Measurements from ENCODE around the gene RPL11. TPM values are rescaled to one million over a fixed set of nuclear protein-coding genes. Genes with fewer than 3 reads are reported as not detected.

The RPL11 gene
- total RNA-seq, 1 donor from 2014 or later: 2,503 TPM

- Histone ChIP-seq H3K27me3 (no peaks in the 10 kb centered on the region), H3K9me3 (ENCODE audit: low read depth) (no peaks in the 10 kb centered on the region), H3K36me3 (no peaks in the 10 kb centered on the region), H2AFZ (replicated peaks) (peak overlapping the region; percentile 95), H4K20me1 (ENCODE audit: low read depth) (no peaks in the 10 kb centered on the region), H3F3A (ENCODE audit: low read depth) (no peaks in the 10 kb centered on the region), H3K79me2 (ENCODE audit: low read depth) (no peaks in the 10 kb centered on the region), H3K27ac (no peak overlapping the region), H3K9ac (no peak overlapping the region), H3K4me1 (no peaks in the 10 kb centered on the region), H3K4me2 (no peak overlapping the region), H3K4me3 (no peak overlapping the region)
- Mint-ChIP-seq H3K27ac (peak overlapping the region; percentile 94), H3K36me3 (no peaks in the 10 kb centered on the region), H3K27me3 (ENCODE audit: insufficient read depth, low read depth) (no peaks in the 10 kb centered on the region), H3K4me1 (no peaks in the 10 kb centered on the region), H3K9me3 (no peaks in the 10 kb centered on the region), H3K4me3 (no peak overlapping the region)
- TF ChIP-seq EZH2 (IDR thresholded peaks at IDR 0.05) (no peak), CTCF (IDR thresholded peaks at IDR 0.05) (peak; percentile 97)
- DNase-seq (ENCODE audit: low spot score): peak; percentile 86
Observed at GRCh38 chr1:23657659-23658275, 33.8 kb upstream of the RPL11 start.

GRCh38 chr1:23660671-23661070, 30.9 kb upstream of the RPL11 start:
- H3K27me3 Mint-ChIP-seq (ENCODE audit: insufficient read depth, low read depth): no peaks in the 10 kb centered on the region
- H2AFZ ChIP-seq (replicated peaks): no peak overlapping the region
- no peaks in the 10 kb centered on the region for H3K79me2 ChIP-seq (ENCODE audit: low read depth)
- H3K27ac Mint-ChIP-seq: no peak overlapping the region
- no peak overlapping the region for H3K4me3 ChIP-seq
- no peaks in the 10 kb centered on the region for H3K4me1 ChIP-seq
- H3K36me3 ChIP-seq: no peaks in the 10 kb centered on the region
- no peaks in the 10 kb centered on the region for H3K27me3 ChIP-seq
- H3K9me3 Mint-ChIP-seq: no peaks in the 10 kb centered on the region
- TF ChIP-seq EZH2 (IDR thresholded peaks at IDR 0.05): no peak
- TF ChIP-seq CTCF (IDR thresholded peaks at IDR 0.05): no peak
- TF ChIP-seq EZH2phosphoT487 (IDR thresholded peaks at IDR 0.05): no peak
- H3K4me3 Mint-ChIP-seq: no peak overlapping the region
- H4K20me1 ChIP-seq (ENCODE audit: low read depth): no peaks in the 10 kb centered on the region
- H3K4me2 ChIP-seq: no peak overlapping the region
- H3K9me3 ChIP-seq (ENCODE audit: low read depth): no peaks in the 10 kb centered on the region
- H3K27ac ChIP-seq: no peak overlapping the region
- H3F3A ChIP-seq (ENCODE audit: low read depth): peaks cover 3% of the 10 kb centered on the region
- no peaks in the 10 kb centered on the region for H3K36me3 Mint-ChIP-seq
- H3K4me1 Mint-ChIP-seq: peaks cover 3% of the 10 kb centered on the region
- no peak for DNase-seq (ENCODE audit: low spot score)
- H3K9ac ChIP-seq: no peak overlapping the region

- H4K20me1 ChIP-seq (ENCODE audit: low read depth): no peaks in the 10 kb centered on the region
- no peak for DNase-seq (ENCODE audit: low spot score)
- TF ChIP-seq EZH2phosphoT487 (IDR thresholded peaks at IDR 0.05) (no peak), CTCF (IDR thresholded peaks at IDR 0.05) (no peak), EZH2 (IDR thresholded peaks at IDR 0.05) (no peak)
- H3K36me3 ChIP-seq: no peaks in the 10 kb centered on the region
- H3K79me2 ChIP-seq (ENCODE audit: low read depth): no peaks in the 10 kb centered on the region
- no peak overlapping the region for H3K4me3 ChIP-seq
- no peaks in the 10 kb centered on the region for H3K9me3 Mint-ChIP-seq
- H3K4me3 Mint-ChIP-seq: no peak overlapping the region
- peaks cover 3% of the 10 kb centered on the region for H3K4me1 Mint-ChIP-seq
- H3K27ac Mint-ChIP-seq: no peak overlapping the region
- H3K9ac ChIP-seq: no peak overlapping the region
- H3K36me3 Mint-ChIP-seq: no peaks in the 10 kb centered on the region
- H3K27ac ChIP-seq: no peak overlapping the region
- H2AFZ ChIP-seq (replicated peaks): no peak overlapping the region
- no peaks in the 10 kb centered on the region for H3K9me3 ChIP-seq (ENCODE audit: low read depth)
- H3K4me2 ChIP-seq: no peak overlapping the region
- H3F3A ChIP-seq (ENCODE audit: low read depth): peaks cover 3% of the 10 kb centered on the region
- no peaks in the 10 kb centered on the region for H3K27me3 ChIP-seq
- H3K4me1 ChIP-seq: no peaks in the 10 kb centered on the region
- no peaks in the 10 kb centered on the region for H3K27me3 Mint-ChIP-seq (ENCODE audit: insufficient read depth, low read depth)
Observed at GRCh38 chr1:23661887-23662286, 29.7 kb upstream of the RPL11 start.
